GM12865 (cell line): Measurements from ENCODE around the gene TMEM37.

ENCODE experiments used
- DNase-seq: peaks from one replicate; pipeline ENCODE4 v3.0.0; 2010; ENCODE audit warnings: low read depth
- H3K4me3 ChIP-seq: 2 replicates; pipeline ENCODE4 v1.5.1; 2011; ENCODE audit warnings: mild to moderate bottlenecking, low read depth, low read length, control low read depth
- CTCF ChIP-seq: IDR thresholded peaks from 2 replicates; pipeline ENCODE4 v1.5.1; 2011; ENCODE audit warnings: low read length, control low read depth, low read depth, inconsistent platforms; ENCODE audit not compliant: insufficient read depth; ENCODE audit errors: missing control alignments

Gene TMEM37

GRCh38 chr2:119439574-119440500 is 8.2 kb downstream of the TMEM37 start:
- no peak for TF ChIP-seq CTCF
- DNase-seq = no peak
- no peak overlapping the region for H3K4me3 ChIP-seq

GRCh38 chr2:119440501-119440870 is 8.8 kb downstream of the TMEM37 start:
- H3K4me3 ChIP-seq = no peak overlapping the region
- no peak for DNase-seq
- no peak for TF ChIP-seq CTCF

- no peak overlapping the region for H3K4me3 ChIP-seq
- TF ChIP-seq CTCF = no peak
- no peak for DNase-seq
Measured at GRCh38 chr2:119440873-119441272, 9.2 kb downstream of the TMEM37 start.

GRCh38 chr2:119441376-119442225 is 9.9 kb downstream of the TMEM37 start:
- no peak overlapping the region for H3K4me3 ChIP-seq
- DNase-seq = no peak
- TF ChIP-seq CTCF = no peak

GRCh38 chr2:119442226-119442619 is 10.6 kb downstream of the TMEM37 start:
- H3K4me3 ChIP-seq = no peak overlapping the region
- TF ChIP-seq CTCF = no peak
- DNase-seq = no peak

- no peak for TF ChIP-seq CTCF
- H3K4me3 ChIP-seq = no peak overlapping the region
- no peak for DNase-seq
Measured at GRCh38 chr2:119442850-119443249, 11.2 kb downstream of the TMEM37 start.

- DNase-seq = no peak
- no peak for TF ChIP-seq CTCF
- H3K4me3 ChIP-seq = no peak overlapping the region
Measured at GRCh38 chr2:119446037-119446436, 14.4 kb downstream of the TMEM37 start.
